GM18909 (cell line): ENCODE measurements around the gene RCAN2.

Experiments used
- ATAC-seq: cut with Tn5 transposase; IDR thresholded peaks from one replicate; pipeline ENCODE4 v1.9.1; 2021; ENCODE audit warnings: mild to moderate bottlenecking; ENCODE audit not compliant: unreplicated experiment, poor library complexity

The RCAN2 gene

DNA sequence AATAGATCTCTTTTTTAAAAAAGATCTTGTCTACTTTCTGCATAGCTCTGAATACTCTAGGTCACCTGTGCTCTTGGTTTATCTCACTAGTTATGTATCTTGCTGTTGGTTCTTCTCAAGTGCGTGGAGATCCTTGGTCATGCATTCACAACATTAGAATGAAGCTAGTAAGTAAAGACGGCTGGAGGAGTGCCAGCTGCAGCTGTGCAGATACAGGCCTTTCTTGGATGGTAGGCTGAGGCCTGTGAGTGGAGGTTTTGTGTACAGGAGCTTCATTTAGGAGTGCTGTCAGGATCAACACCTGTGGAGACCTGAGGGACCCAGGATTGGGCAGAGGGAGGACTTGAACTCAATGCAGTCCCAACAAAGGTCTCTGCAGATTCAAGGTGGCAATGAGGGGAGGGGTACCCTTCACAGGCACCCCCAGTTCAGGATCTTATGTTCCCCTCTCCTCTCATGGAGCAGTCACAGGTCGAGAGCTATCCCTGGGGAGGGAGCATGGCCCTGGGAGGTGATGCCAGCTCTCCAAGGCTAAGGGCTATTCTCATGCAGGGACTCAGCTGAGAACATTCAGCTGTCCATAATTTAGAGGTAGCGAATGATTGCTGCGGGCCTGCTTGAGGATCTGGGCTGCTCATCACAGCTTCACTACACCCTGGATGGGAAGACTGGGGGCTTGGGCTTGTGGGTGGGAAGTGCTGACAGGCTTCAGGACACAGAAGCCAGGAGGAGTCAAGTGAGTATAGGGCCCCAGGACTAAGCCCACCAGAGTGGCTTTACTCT, 221.6 kb downstream of the RCAN2 start:
- no peak for ATAC-seq

DNA sequence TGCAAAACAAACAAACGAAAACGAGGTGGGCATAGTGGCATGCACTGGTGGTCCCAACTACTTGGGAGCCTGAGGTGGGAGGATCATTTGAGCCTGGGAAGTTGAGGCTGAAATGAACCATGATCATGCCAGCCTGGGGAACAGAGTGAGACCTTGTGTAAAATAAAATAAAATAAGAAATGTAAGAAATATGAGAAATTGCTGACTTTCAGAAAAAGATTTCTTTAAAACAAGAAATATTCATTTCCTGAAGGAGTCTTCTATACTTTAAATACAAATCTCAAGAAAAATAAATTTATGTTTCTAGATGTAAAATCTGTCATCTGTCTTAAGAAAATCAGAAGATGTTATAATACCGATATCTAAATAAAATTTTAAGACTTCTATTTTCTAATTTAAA, 223.7 kb downstream of the RCAN2 start:
- no peak for ATAC-seq

DNA sequence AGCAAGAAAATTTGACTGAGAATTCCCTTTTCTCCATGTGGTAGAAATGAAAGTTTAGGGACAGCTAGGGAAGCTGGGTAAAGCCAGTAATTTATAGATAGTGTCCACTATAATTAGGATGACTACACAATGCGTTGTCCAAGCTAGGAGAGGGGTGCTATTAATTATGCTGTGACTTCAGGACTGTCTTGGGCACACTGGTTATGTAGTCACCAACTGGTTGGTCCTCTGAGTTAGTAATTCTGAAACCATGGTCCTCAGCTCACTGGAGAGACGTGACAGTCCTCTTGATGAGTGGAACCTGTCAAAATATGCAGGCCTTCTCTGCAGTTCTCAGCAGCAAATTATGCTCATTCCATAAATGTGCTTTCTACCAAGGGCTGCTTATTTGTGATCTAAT, 225.9 kb downstream of the RCAN2 start:
- ATAC-seq: no peak

DNA sequence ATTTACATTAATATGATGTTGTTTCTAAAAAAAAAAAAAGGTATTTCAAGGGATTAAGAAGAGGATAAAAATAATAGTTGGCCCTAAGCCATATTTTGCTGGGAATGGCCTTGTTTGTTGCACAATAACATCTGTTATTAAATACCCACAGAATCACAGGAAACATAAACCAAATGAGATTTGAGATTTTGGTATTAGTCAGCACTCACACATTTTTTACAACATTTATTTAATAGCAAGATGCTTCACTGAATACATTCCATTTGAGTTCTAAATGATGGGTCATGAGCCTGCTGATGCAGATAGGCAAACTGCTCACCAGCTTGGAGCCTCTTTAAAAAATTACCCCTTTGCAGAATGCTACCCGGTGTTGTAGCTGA, 227.6 kb downstream of the RCAN2 start:
- ATAC-seq: no peak

DNA sequence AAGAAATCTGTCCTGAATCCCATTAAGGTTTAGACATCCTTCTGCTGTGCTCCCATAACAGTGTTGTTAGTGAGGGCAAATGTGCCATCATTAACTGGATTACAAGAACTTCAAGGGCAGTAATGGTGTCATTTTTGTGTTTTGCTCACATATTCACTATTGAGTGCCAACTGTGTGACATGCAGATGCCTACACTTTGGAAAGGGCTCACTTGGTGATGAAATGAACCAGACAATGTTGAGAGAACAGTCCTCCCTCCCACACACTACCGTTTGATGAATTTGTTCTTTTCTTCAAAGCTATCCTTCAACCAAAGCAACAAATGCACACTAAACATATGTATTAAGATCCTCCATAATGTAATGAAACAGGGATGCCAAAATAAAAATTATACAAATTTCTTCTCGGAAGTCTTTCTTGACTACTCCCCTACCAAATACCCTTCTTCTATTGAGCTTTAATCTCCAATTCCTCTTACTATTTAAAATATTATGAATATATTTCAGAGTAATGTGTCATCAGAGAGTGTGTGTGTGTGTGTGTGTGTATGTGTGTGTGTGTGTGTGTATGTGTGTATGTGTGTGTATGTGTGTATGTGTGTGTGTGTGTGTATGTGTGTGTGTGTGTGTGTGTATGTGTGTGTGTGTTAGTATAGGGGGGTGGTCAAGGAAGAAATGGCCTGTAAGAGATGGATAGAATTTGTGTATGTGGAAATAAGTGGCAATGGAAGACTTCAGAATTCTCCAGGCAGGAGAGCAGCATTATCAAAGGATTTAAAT, 228.1 kb downstream of the RCAN2 start:
- ATAC-seq: no peak

DNA sequence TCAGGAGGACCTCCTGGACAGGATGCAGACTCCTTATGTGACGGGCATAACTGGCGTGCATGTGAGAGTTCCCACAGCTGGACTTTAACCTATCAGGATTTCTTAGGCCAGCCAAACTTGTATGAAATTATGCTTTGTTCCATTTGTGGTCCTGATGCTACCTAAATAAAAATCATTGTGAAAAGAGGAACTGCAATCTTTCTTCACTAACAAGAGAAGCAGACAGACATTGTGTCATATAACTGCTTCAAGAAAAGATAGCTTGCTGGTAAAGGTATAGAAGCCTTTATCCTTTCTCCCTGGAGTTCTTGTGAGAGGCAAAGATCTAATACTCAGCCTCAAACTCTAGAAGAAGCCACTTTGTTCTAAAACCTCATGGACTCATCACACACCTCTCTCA, 233.0 kb downstream of the RCAN2 start:
- ATAC-seq: no peak

DNA sequence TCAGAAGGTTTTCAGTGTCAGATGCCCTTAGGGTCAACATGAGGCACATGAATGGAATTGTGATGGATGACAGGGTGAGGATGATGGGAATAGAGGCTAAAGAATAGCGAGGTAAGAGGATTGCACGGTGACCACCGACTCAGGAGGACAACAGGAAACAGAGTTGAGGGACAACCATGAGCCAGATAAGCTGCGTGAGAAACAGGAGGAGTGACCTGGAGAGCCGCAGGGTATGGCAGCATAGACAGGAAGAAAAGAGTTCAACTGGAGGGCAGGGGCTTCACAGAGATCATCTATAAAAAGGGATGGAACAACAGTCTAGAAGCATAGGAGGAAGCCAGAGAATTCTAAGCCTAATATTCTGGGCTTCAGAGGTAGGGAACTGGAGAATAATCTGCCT, 235.7 kb downstream of the RCAN2 start:
- ATAC-seq: no peak

DNA sequence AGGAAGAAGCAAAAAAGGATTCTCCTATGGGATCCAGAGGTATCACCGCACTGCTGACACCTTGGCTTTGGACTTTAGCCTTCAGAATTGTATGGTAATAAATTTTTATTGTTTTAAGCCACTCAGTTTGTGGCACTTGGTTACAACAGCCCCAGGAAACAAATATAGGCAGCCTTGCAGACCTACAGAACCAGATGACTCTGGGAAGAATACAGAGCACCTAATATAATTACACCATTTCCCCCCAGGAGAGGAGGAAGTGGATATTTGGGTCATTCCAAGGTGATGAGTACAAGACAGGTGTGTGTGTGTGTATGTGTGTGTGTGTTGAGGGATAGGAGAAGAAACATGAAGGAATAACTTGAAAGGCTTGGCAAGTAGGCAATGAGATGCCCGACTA, 236.3 kb downstream of the RCAN2 start:
- ATAC-seq: no peak

DNA sequence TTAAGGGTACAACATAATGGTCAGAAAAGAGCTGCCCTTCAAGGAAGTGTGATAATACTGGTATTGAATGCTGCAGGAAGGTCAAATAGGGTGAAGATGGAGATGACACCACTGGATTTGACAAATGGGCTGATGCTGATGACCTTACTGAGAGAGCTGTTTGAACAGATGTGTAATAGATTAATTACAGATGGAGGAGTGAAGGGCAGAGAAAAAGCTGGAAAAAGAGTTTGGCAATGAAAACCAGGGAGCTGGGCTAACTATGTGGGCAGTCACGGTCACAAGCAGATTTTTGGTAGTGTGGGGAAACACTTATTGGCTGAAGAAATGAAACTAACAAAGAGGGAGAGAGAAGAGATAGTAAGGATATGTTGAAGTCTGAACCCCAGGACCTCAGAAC, 236.9 kb downstream of the RCAN2 start:
- no peak for ATAC-seq

DNA sequence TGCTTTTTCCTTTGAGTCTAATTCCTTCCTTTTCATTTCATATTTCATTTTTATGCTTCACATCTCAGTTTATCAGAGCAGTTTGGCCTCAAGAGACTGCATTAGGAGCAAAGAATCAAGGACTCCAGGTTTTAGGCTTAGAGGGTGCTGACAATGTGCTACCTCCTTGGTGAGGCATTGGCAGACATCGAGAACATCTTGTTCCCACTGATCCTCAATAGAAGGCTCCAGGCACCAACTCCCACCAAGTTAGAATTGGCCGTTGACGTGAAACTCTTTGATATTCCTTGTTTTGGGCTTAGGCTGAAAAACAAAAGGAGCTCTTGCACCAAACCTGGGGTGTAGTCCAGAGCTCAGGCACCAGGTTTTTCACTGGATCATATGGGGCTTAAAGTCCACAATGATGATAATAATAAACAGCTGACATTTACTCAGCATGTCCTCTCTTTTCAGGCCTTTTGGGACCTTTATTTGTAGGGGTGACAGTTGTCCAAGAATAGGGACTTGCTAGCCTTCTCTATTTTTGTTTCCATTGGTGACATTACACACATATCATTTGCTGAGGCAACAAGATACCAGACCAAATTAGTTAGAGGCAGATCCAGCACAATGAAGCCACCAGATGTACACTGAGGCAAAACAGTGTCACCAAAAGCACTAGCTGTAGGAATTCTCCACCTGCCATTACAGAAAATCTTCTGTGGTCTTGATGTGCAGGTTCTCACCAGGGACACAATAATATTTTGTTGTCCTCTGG, 239.5 kb downstream of the RCAN2 start:
- ATAC-seq: no peak

DNA sequence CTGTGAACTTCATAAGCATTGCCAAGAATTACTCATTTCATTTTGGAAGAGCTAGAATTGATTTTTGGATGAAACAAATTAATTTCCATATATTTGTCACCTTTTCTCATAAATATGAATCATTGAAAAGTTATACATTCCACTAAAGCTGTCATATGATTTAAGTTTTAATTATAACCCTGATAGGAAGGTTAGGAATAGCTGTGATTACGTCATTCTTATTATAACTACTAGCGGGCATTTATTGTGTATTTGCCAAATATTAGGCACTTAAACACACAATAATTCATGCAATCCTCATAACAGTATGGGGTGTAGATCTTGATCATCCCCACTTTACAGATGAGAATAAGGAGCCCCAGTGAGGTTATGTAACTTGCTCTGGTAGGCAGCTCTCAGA, 243.1 kb downstream of the RCAN2 start:
- no peak for ATAC-seq

DNA sequence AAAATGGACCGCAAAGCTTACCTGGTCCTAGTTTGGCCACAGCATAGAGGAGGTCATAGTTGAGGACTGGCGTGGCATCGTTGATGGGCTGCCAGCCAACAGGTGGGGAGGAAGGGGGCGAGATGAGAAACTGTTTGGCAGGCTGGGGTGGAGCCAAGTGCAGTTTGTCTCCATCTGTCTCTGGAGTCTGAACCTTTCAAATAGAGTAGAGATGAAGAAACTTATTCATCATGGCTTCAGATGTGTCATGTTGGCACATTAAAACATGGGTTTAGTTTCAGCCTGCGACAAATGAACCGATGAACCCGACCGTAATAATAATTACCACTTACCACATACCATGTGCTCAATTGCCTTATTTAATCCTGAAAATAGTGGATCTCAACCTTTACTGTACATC, 244.5 kb downstream of the RCAN2 start:
- no peak for ATAC-seq

DNA sequence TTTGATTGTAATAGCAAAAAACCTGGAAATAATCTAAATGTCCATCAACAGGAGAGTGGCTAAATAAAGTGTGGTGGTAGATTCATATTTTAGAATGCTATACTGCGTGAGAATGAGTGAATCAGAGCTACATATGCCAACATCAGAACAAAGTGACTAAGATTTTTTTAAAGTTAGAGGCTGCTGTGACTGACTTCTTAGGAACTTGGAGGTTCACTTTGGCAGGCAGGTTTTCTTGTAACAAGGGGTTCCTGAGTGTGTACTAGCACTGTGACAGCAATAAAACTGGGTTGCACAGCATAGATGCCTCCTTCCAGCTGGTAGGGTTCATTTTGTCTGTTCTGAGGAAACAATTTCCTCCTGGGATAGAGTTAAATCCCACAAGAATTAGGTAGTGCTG, 245.2 kb downstream of the RCAN2 start:
- no peak for ATAC-seq

DNA sequence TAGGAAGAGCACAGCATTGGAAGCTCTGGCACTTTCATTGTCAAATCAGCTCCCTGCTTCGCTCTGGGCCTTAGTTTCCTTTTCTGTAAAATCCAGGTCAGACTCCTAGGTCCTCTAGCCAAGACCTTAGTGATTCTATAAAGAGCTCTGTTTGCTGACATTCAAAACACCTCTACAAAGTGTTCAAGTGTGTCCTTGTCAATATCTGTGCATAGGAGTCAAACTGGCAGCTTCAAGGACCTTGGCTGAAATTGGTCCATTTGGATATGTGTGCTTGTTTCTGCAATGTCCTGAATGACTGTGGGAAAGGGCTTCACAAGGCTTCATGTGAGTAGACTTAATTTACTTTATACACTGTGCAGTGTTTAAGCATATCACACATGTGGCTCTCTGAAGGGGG, 246.6 kb downstream of the RCAN2 start:
- ATAC-seq: no peak

DNA sequence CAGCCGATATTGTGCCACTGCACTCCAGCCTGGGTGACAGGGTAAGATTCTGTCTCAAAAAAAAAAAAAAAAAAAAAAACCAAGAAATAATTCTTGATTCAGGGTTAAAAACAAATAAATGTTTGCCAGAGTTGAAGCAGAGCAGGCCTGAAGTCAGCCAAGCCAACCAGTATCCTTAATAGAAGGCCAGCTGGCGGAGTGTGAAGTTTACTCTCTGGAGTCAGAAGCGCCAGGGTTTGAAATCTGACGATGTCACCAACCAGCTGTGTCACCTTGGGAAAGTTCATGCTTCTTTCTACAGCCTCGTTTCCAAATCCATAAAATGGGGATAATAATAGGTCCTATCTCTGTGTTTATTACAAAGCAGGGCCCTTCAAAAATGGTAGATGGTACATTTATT, 247.5 kb downstream of the RCAN2 start:
- ATAC-seq: no peak

DNA sequence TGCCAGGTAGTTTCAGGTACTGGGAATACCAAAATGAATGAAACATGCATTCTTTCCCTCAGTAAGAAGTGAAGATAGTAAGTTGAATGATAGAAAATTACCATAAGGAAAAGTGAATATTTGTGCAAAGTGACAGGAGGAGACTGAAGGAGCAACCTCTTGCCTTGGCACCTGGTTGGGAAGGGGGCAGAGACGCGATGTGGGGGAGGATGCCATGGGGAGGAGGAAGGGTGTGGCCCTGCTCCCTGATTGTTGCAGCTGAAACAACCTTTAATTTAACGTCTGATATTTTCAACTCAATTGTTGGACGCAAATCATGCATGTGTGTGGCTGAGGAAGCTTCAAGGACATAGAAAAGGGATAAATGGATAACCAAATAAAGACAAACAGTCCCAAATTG, 248.3 kb downstream of the RCAN2 start:
- no peak for ATAC-seq

DNA sequence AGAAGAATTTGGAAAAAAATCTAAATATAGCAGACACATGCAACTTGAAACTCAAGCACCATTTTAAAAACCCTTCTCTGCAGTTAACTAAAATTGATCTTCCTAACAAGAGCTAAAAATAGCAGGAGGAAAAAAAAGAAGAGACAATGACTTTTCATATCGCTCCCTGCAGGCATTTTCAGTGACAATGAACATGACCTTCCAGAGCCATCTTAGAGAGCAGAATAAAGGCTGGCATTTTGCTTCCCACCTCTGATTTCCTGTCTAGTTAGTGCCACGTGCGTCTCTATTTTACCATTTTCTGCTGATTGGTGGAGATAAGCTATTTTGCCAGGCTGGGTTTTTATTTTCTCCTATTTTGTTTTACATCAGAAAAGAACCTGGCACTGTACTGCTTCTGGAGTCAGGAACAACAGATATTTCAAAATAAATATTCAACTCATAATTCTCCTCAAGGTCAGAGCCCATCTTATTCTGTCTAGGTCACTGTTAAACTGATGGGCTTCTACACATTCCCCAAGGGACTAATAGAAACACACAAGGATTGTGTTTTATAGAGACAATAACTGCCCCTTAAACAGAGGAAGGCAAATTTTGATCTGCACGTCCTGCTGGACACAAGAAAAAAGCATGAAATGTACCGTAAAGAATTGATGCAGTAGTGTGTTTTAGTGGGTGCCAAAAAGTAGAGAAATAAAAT, 250.2 kb downstream of the RCAN2 start:
- ATAC-seq: no peak

DNA sequence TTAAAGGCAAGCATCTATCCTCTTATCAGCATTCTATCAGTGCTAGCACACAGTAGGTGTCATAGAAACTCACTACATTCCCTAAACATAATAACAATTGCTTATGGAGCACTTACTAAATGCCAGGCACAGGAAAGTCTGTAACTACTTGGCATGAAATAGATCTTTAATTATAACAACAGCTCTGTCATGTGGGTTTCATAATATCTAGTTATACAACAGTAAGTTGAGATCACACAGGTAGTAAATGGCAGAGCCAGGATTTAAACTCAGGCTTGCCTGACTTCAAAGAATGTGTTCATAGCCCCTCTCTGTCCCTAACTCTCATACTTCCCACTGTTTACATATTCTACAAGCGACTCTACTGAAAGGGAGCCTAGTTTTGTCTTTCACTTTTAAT, 254.5 kb downstream of the RCAN2 start:
- no peak for ATAC-seq

DNA sequence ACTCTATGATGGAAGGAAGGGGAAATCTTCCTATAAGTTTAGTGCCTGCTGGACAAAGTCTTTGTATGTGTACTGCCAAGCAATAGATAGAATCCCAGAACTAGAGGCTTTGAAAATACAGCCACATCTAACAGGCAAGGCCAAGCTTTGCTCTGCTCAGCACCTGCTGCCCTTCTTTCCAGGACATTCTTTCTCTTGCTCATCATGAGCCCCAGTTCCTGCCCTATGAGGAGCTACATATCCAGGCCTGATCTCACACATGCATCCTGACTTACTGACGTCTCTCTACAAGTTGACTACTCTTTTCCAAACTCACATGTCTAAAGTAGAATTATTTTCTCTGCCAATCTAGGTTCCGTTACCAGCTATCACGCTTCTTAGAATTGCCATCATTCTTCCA, 256.0 kb downstream of the RCAN2 start:
- ATAC-seq: no peak

DNA sequence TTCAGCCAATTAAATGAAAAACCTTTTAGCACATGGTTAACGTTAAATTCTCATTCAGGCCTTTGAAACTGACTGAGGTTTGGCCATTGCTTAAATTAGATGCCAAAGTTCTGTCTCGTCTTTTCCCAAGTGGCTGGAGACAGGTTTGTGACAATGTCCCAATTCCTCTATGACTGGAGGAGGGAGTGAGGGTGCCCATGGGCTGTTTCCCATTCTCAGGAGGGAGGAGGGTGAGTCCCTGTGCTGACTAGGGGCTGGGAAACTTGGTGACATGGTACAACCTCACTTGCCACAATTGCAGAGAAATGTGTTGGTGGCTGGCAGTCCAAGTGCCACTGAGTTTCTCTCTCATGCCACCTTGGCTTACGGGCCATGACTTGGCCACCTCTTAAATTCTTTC, 256.5 kb downstream of the RCAN2 start:
- ATAC-seq: no peak

DNA sequence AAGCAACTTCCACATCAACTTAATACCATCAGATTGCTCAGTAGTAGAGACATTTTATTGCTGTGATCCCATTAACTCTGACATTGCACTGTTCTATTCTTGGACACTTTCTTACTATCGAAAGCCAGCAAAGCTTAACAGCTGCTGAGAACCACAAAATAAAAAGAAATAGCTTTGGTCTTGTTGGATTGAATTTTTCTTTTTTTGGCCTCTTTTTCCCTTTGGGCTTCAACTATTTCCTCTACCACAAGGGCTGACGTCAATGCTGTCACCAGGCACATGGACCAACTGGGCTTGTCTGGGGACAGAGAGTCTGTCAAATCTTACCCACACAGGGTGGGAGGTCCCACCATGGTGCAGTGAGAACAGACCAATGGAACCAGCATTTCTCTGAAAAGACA, 257.1 kb downstream of the RCAN2 start:
- ATAC-seq: no peak
